Skeletal muscle tissue (tissue), 4 donors: ENCODE data around the gene GRM4. TPM values are rescaled to one million over a fixed set of nuclear protein-coding genes. Genes with fewer than 3 reads are reported as not detected.

Experiments used
- H3K27ac ChIP-seq: one replicate; pipeline ENCODE4 v1.7.0; 2013; ENCODE audit warnings: mild to moderate bottlenecking, low read depth, low read length, inconsistent platforms
- H3K27me3 ChIP-seq, 3 donors: one replicate each; pipeline ENCODE4 v1.7.0; 2013; ENCODE audit warnings: low read length in 3 of 3; ENCODE audit not compliant: control insufficient read depth in 3 of 3, insufficient read depth in 3 of 3
- H3K36me3 ChIP-seq, 3 donors: one replicate each; pipeline ENCODE4 v1.7.0; 2013; ENCODE audit warnings: low read length in 3 of 3; ENCODE audit not compliant: control insufficient read depth in 3 of 3, insufficient read depth in 3 of 3
- H3K4me1 ChIP-seq, 3 donors: one replicate each; pipeline ENCODE4 v1.7.0; 2013; ENCODE audit warnings: low read length in 3 of 3, mild to moderate bottlenecking in 3 of 3; ENCODE audit not compliant: control insufficient read depth in 3 of 3, insufficient read depth in 3 of 3
- H3K4me3 ChIP-seq, 3 donors: one replicate each; pipeline ENCODE4 v1.7.0; 2013; ENCODE audit warnings: low read length in 3 of 3
- H3K9ac ChIP-seq, 3 donors: one replicate each; pipeline ENCODE4 v1.7.0; 2013; ENCODE audit warnings: low read length in 3 of 3, mild to moderate bottlenecking in 3 of 3, moderate library complexity in 2 of 3, low read depth in 1 of 3
- H3K9me3 ChIP-seq, 3 donors: one replicate each; pipeline ENCODE4 v1.7.0; 2013; ENCODE audit warnings: low read length in 3 of 3; ENCODE audit not compliant: control insufficient read depth in 3 of 3
- total RNA-seq: library from RNA; depleted of rRNA; stranded (reverse); fragments of >200 nt; gene quantifications from one replicate; pipeline ENCODE4 v1.2.3, GENCODE V29; 2014
- donor health status: Osteomylitis.

The GRM4 gene
- total RNA-seq, 1 donor from 2014 or later, result 1.6 TPM

DNA sequence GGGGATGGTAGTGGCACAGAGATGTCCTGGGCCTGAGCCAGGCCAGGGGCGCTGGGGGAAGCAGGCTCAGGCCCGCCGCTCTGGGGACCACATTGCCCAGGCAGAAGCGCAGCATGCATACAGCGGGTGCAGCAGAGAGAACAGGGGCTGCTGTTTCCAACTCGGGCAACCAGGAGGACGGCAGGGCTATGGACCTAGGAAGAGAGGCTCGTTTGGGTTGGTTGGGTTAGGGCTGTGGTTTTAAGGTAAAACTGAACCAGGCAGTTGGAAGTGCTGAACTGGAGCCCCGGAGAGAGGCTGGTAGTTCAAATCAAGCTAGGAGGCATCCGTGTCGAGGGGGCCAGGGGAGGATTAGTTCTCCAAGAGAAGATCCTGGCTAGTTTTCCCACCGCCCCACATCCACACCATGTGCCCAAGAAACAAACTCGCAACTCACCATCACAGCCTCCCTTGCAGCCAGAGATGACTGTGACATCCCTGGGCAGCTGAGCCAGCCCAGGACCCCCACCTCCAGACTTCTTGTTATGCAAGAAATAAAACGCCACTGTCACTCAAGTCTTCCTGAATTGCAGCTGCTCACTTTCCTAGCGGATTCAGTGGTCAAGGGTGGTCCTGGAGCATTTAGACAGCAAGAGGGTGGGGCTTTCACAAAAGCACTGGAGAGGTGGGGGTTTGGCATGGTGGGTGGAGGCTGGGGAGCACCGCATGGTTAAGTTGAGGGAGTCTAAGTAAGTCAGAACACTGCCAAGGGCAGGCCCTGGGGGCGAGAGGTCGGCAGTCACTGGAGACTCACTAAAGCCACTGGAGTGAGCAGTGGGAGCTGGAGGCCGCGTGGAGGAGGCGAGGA is 161.2 kb downstream of the GRM4 start:
- Histone ChIP-seq H3K4me3 (no peak overlapping the region), H3K27me3 (peaks cover 4 to 18% (median 10%) of the 10 kb centered on the region in 3 donors), H3K36me3 (no peaks in the 10 kb centered on the region), H3K4me1 (peaks cover 0 to 3% (median 0%) of the 10 kb centered on the region in 3 donors), H3K9me3 (no peaks in the 10 kb centered on the region), H3K9ac (no peak overlapping the region), H3K27ac (no peak overlapping the region)

DNA sequence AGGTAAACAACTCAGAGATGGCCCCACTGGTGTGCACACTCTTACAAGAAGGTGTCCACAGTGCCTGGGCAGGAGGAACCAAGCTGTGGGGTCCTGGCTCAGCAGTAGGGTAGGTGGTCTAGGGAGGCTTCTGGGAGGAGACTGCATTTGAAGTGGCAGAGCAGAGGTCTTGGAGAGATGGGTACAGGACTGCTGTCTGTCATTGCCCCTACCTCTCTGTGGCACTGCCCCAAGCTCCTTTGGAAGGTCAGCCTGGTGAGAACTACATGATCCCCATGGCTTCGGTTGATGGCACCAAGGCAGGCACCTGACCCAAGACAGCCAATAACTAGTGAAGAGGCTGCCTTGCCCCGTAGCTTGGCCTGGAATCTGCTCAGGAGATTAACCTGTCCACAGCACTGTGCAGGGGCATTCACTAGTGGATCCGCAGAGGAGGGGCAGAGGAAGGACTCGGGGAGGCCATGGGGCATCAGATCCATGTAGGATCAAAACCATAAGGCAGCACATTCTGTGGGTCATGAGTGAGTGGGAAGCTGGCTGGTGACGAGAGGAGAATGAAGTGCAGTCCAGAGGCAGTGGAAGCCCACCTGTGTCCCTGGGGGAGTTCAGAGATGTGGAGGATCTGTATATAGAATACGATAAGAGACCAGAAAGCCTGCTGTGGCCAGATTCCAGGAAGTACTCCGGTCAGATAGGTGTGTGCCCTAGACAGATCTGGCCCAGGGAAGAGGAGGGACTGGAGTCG is 162.0 kb downstream of the GRM4 start:
- Histone ChIP-seq H3K27me3 (peaks cover under 1 to 18% (median 10%) of the 10 kb centered on the region in 3 donors), H3K9me3 (no peaks in the 10 kb centered on the region), H3K36me3 (no peaks in the 10 kb centered on the region), H3K27ac (no peak overlapping the region), H3K4me3 (no peak overlapping the region), H3K4me1 (peaks cover 0 to 3% (median 0%) of the 10 kb centered on the region in 3 donors), H3K9ac (no peak overlapping the region)

DNA sequence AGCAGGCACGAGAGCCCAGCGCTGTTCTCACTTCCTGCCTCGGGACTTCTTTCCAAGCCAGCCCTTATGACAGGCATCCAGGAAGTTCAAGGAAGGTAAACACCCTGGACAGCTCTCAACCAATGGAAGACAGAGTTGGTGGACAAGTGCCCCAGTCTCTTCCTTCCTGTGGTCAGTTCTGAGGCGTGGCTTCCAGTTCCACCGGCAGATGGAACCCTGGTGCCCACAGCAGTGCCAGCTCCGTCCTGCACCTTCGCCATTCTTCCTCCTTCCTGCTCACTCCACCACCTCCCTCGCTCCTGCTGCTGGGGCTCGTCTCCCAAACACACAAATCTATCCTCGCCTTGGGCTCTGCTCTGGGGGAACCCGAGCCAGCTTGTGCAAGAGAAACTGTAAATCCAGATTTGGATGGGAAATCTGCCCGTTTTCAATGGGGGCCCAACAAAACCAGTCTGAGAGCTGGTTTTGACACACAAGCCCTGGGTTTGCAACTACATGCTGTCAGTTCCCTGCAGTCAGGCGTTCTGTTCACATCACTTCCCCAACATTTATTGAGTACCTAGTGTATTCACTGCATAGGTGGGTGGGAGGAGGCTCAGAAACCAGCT is 162.7 kb downstream of the GRM4 start:
- Histone ChIP-seq H3K27me3 (peaks cover 0 to 18% (median 11%) of the 10 kb centered on the region in 3 donors), H3K9ac (no peak overlapping the region)

DNA sequence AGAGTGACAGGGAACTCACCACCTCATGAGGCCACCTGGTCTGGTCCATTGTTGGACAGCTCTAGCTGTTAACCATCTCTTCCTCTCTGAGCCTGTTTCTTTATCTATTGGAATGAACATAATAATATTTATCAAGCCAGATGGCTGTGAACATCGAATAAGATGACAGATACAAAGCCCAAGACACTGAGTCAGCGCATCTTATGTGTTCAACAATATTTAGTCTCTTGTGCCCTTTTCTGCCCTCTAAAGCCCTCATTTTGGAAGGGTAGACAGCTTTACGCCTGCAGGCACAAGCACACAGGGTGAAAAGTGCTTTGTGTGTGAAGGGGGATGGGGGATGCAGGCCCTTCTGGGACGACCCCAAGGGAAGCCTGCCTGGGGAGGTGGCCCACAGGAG is 164.0 kb downstream of the GRM4 start:
- Histone ChIP-seq H3K36me3 (no peaks in the 10 kb centered on the region), H3K27ac (no peak overlapping the region), H3K27me3 (peaks cover 9 to 31% (median 24%) of the 10 kb centered on the region in 3 donors), H3K4me3 (no peak overlapping the region), H3K4me1 (peaks cover 0 to 3% (median 0%) of the 10 kb centered on the region in 3 donors), H3K9me3 (no peaks in the 10 kb centered on the region), H3K9ac (no peak overlapping the region)

More for the DNA sequence above, 162.7 kb downstream of the GRM4 start:
- Histone ChIP-seq H3K27ac (no peak overlapping the region), H3K4me1 (peaks cover 0 to 3% (median 0%) of the 10 kb centered on the region in 3 donors), H3K36me3 (no peaks in the 10 kb centered on the region), H3K9me3 (no peaks in the 10 kb centered on the region), H3K4me3 (no peak overlapping the region)

DNA sequence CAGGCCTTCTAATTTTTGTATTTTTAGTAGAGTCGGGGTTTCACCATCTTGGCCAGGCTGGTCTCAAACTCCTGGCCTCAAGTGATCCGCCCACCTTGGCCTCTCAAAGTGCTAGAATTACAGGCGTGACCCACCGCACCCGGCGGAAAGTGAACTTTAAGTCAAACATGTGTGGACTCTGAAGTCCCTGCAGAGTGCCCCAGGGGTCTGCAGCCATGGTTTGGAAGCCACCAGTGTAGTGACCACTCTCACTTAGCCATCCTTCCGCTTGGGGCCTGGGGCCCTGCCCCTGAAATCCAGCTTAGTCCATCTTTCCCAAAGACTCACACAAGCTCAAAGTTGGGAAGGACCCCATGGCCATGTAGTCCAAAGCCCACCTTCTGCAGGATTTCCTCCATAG is 164.5 kb downstream of the GRM4 start:
- Histone ChIP-seq H3K4me3 (no peak overlapping the region), H3K9ac (no peak overlapping the region), H3K27me3 (peaks cover 14 to 36% (median 29%) of the 10 kb centered on the region in 3 donors), H3K9me3 (no peaks in the 10 kb centered on the region), H3K36me3 (no peaks in the 10 kb centered on the region), H3K27ac (no peak overlapping the region), H3K4me1 (peaks cover 0 to 3% (median 0%) of the 10 kb centered on the region in 3 donors)

DNA sequence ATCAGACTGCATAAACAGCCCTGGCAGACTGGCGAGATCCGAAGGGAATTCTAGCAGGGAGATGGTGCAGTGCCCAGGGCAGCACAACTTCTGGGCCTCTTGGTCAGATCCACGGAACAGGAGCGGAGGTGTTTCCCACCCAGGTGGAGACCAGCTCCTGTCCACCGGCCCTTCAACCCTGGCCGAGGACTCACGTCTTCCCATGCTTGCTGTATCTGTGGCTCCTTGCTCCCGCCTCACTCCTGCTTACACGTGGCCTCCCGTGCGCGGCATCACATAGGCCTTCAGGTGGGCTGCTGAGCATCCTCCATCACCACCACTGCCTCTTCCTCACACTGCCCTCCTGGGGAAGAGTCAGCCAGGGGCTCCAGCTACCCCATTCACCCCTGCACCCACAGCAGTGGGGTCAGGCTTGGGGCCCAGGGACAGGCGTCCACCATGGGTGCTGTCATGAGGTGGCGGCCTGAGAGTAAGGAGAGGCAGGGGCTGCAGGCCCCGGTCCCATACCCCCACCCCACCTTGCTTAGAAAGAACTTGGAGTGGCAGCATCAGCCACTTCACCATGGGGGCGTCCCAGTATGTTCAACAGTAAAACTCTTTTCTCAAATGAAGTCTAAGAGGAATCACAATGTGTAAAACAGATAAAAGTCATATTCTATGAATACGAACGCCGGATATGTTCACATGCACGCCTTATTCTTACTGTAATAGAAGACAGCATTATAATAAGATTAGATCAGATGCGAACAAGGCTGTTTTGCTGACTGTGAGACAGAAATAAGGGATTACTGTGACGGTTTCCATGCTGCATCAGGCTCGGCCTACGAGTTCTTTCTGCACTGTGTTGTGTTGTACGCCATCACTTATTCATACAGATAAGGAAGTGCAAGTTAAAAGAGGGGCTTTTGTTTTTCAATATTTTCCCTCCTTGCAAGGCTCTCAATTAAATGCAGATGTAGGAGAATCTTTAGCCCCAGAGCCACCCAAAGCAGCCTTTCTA is 165.4 kb downstream of the GRM4 start:
- Histone ChIP-seq H3K36me3 (no peaks in the 10 kb centered on the region), H3K27me3 (peaks cover 21 to 34% (median 31%) of the 10 kb centered on the region in 3 donors), H3K4me3 (no peak overlapping the region), H3K9ac (no peak overlapping the region), H3K9me3 (no peaks in the 10 kb centered on the region), H3K27ac (no peak overlapping the region), H3K4me1 (peaks cover 0 to 3% (median 0%) of the 10 kb centered on the region in 3 donors)

DNA sequence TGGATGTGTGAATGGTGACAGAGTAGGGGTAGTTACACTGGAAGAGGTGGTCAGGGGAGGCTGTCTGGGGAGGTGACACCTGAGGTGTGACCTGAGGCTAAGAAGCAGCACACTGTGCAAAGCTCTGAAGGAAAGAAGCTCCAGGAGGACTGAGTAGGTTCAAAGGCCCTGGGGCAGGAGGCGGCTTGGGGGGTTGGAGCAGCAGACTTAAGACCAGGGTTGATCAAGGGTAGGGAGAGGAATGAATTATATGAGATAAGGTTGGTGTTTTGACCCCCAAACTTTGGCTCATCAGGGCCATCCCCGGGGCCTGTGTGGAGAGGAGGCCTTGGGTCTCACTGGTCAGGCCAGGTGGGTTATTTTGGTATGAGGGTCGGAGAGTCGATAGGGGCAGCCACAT is 166.1 kb downstream of the GRM4 start:
- H3K9ac ChIP-seq, result no peak overlapping the region
- H3K27me3 ChIP-seq, result peaks cover 21 to 34% (median 29%) of the 10 kb centered on the region in 3 donors
- H3K4me1 ChIP-seq, result peaks cover 0 to 3% (median 0%) of the 10 kb centered on the region in 3 donors
- H3K27ac ChIP-seq, result no peak overlapping the region
- H3K9me3 ChIP-seq, result no peaks in the 10 kb centered on the region
- H3K36me3 ChIP-seq, result no peaks in the 10 kb centered on the region
- H3K4me3 ChIP-seq, result no peak overlapping the region

DNA sequence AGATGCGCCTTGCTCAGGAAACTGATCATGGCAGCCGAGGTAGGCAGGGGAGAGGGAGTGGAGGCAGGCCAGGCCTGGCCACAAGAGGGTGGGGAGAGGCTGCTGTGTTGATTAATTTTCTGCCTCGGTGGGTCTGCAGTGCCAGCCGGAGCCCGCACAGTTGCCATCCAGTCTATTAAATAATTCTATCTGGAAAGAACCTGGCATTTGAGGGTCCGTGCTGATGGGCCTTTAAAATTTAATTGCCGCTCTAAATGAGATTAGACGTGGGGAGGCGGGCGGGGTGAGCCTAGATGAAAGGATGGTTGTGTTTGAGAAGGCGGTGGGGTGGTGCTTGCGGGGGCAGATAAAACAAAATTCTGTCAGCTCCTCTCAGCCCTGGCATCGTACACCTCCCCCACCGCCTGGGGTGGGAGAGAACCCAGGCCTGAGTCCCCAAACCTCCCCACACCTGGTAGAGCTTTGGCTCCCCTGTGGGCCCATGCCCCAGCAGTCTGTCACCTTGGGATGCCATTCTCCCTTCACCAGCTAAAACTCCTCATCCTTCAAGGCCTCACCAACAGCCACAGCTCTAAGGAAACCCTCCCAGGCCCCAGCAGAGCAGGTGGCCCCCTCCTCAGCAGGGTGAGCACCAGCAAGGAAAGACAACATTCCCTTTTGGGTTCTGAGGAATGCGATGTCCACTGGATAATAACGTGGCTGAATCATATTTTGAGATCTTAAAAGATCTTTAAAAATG is 167.3 kb downstream of the GRM4 start:
- H3K9ac ChIP-seq, result no peak overlapping the region
- peaks cover 21 to 33% (median 25%) of the 10 kb centered on the region in 3 donors for H3K27me3 ChIP-seq
- H3K27ac ChIP-seq, result no peak overlapping the region
- H3K36me3 ChIP-seq, result no peaks in the 10 kb centered on the region
- H3K4me3 ChIP-seq, result no peak overlapping the region
- peaks cover 0 to 3% (median 0%) of the 10 kb centered on the region in 3 donors for H3K4me1 ChIP-seq
- no peaks in the 10 kb centered on the region for H3K9me3 ChIP-seq
